ENCODE data around the gene NEURL1B.

The NEURL1B gene

GRCh38 chr5:172668594-172669071 lies 27.6 kb downstream of the NEURL1B start:
- no peak for DNase-seq (ENCODE audit: low read depth)
- H3K4me3 ChIP-seq (replicated peaks; ENCODE audit: low read depth, low read length), result no peak overlapping the region
- no peak for TF ChIP-seq CTCF (IDR thresholded peaks at IDR 0.05; ENCODE audit: low read length, missing control alignments)

- H3K4me3 ChIP-seq (replicated peaks; ENCODE audit: low read depth, low read length), result no peak overlapping the region
- TF ChIP-seq CTCF (IDR thresholded peaks at IDR 0.05; ENCODE audit: low read length, missing control alignments), result no peak
- no peak for DNase-seq (ENCODE audit: low read depth)
These were observed 28.4 kb downstream of the NEURL1B start for GRCh38 chr5:172669386-172670004.

- DNase-seq (ENCODE audit: low read depth), result no peak
- H3K4me3 ChIP-seq (replicated peaks; ENCODE audit: low read depth, low read length), result no peak overlapping the region
- TF ChIP-seq CTCF (IDR thresholded peaks at IDR 0.05; ENCODE audit: low read length, missing control alignments), result no peak
These were observed 28.9 kb downstream of the NEURL1B start for GRCh38 chr5:172670005-172670402.

- H3K4me3 ChIP-seq (replicated peaks; ENCODE audit: low read depth, low read length), result no peak overlapping the region
- DNase-seq (ENCODE audit: low read depth), result no peak
- no peak for TF ChIP-seq CTCF (IDR thresholded peaks at IDR 0.05; ENCODE audit: low read length, missing control alignments)
These were observed 29.4 kb downstream of the NEURL1B start for GRCh38 chr5:172670444-172670843.

- no peak overlapping the region for H3K4me3 ChIP-seq (replicated peaks; ENCODE audit: low read depth, low read length)
- TF ChIP-seq CTCF (IDR thresholded peaks at IDR 0.05; ENCODE audit: low read length, missing control alignments), result no peak
- DNase-seq (ENCODE audit: low read depth), result no peak
These were observed 30.0 kb downstream of the NEURL1B start for GRCh38 chr5:172671091-172671490.

- TF ChIP-seq CTCF (IDR thresholded peaks at IDR 0.05; ENCODE audit: low read length, missing control alignments), result no peak
- no peak overlapping the region for H3K4me3 ChIP-seq (replicated peaks; ENCODE audit: low read depth, low read length)
- DNase-seq (ENCODE audit: low read depth), result no peak
These were observed 31.6 kb downstream of the NEURL1B start for GRCh38 chr5:172672681-172673080.

GRCh38 chr5:172674155-172674554 lies 33.1 kb downstream of the NEURL1B start:
- H3K4me3 ChIP-seq (replicated peaks; ENCODE audit: low read depth, low read length), result no peak overlapping the region
- no peak for DNase-seq (ENCODE audit: low read depth)
- no peak for TF ChIP-seq CTCF (IDR thresholded peaks at IDR 0.05; ENCODE audit: low read length, missing control alignments)

Data from fibroblast of pulmonary artery (primary cell).